ENCODE data around the gene PSMG4. TPM values are rescaled to one million over a fixed set of nuclear protein-coding genes. Genes with fewer than 3 reads are reported as not detected.
A peak's percentile ranks its signal among the peaks of the same experiment; 100 is the strongest.

Gene PSMG4
- total and polyA plus RNA-seq, 4 donors = 14.0 to 69.7 (median 20.4) TPM

GRCh38 chr6:3287308-3287707 is 28.6 kb downstream of the PSMG4 start:
- peak in 1 of 3 donors; percentile 6 for DNase-seq
- no peaks in the 10 kb centered on the region for H3K27me3 ChIP-seq (ENCODE audit: control insufficient read depth in 3 of 3, insufficient read depth in 3 of 3, low read length in 2 of 3)
- no peak for ATAC-seq (ENCODE audit: insufficient read depth, low FRiP score)
- H3K9me3 ChIP-seq (ENCODE audit: control insufficient read depth in 4 of 4, insufficient read depth in 3 of 4, low read length in 3 of 4) = no peaks in the 10 kb centered on the region
- peaks cover 0 to 28% (median 13%) of the 10 kb centered on the region in 4 donors for H3K36me3 ChIP-seq (ENCODE audit: control insufficient read depth in 4 of 4, insufficient read depth in 4 of 4, low read length in 4 of 4)
- H3K27ac ChIP-seq (ENCODE audit: low read depth in 1 of 2, low read length in 1 of 2) = no peak overlapping the region
- 73 to 92% methylated on average over 9 of the region's 9 CpGs for WGBS, 2 donors
- H3K9ac ChIP-seq (ENCODE audit: insufficient read depth in 1 of 2, low read length in 2 of 2) = no peak overlapping the region
- H3K4me3 ChIP-seq = no peak overlapping the region
- H3K4me1 ChIP-seq (ENCODE audit: control insufficient read depth in 5 of 5, insufficient read depth in 5 of 5, low read length in 5 of 5) = peaks cover 0 to 6% (median 4%) of the 10 kb centered on the region in 5 donors
- no peak for TF ChIP-seq CTCF (IDR thresholded peaks at IDR 0.05; ENCODE audit: control extremely low read depth, extremely low read depth)

- Histone ChIP-seq H3K27me3 (ENCODE audit: control insufficient read depth in 3 of 3, insufficient read depth in 3 of 3, low read length in 2 of 3) (no peaks in the 10 kb centered on the region), H3K9me3 (ENCODE audit: control insufficient read depth in 4 of 4, insufficient read depth in 3 of 4, low read length in 3 of 4) (no peaks in the 10 kb centered on the region), H3K36me3 (ENCODE audit: control insufficient read depth in 4 of 4, insufficient read depth in 4 of 4, low read length in 4 of 4) (peaks cover 0 to 24% (median 11%) of the 10 kb centered on the region in 4 donors), H3K4me3 (no peak overlapping the region), H3K4me1 (ENCODE audit: control insufficient read depth in 5 of 5, insufficient read depth in 5 of 5, low read length in 5 of 5) (peaks cover 0 to 3% (median 0%) of the 10 kb centered on the region in 5 donors), H3K27ac (ENCODE audit: low read depth in 1 of 2, low read length in 1 of 2) (no peak overlapping the region), H3K9ac (ENCODE audit: insufficient read depth in 1 of 2, low read length in 2 of 2) (no peak overlapping the region)
- TF ChIP-seq CTCF (IDR thresholded peaks at IDR 0.05; ENCODE audit: control extremely low read depth, extremely low read depth) = no peak
- WGBS, 2 donors = 80 to 86% methylated on average over 17 of the region's 17 CpGs
- ATAC-seq (ENCODE audit: insufficient read depth, low FRiP score) (no peak), DNase-seq (peak in 1 of 3 donors; percentile 10)
These were observed 29.4 kb downstream of the PSMG4 start for GRCh38 chr6:3287976-3288707.

DNA sequence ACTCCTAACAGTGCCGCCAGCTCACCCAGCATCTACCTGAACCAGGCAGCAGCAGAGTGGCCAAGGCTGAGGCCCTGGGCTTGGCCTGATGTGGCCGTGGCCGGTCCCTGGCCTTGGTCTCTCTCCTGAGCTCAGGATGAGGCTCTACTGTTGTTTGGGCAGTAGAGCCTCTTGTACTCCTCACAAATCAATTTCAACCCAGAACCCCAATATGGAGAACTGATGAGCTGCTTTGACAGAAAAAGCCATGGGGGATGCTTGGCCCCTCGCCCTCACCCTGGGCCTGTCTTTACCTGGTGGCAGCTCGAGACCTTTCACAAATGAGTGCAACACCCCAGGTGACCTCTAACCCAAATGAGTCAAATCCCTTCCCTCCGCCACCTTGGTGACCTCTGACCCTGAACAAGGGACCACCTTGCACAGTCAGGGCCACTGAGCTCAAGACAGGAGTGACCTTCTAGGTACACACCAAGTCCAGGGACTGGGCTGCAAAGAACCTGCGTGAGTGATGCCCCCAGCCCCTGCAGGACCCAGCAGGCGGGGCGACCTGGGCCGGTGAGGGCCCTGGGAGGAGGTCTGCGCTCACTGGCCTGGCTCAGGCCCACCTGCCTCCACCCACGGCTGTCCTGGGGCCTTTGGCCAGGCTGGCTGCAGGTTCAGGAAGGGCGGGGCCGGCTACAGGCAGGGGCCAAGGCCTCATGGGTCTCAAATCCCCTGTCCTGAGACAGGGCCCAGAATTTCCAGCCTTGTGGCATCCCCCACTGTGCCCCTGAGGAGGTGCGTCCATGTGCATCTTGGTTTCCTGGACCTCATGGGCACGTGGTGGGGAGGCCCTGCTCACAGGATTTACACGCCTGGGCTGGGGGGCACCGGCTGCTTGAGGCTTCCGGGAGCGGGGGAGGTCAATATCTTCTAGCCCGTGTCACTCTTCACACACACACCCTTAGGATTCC is 30.2 kb downstream of the PSMG4 start:
- 88 to 89% methylated on average over 19 to 21 of the region's 21 CpGs for WGBS, 2 donors
- peak in 1 of 3 donors; percentile 9 for DNase-seq
- Histone ChIP-seq H3K27ac (ENCODE audit: low read depth in 1 of 2, low read length in 1 of 2) (no peak overlapping the region), H3K9me3 (ENCODE audit: control insufficient read depth in 4 of 4, insufficient read depth in 3 of 4, low read length in 3 of 4) (no peaks in the 10 kb centered on the region), H3K4me1 (ENCODE audit: control insufficient read depth in 5 of 5, insufficient read depth in 5 of 5, low read length in 5 of 5) (peaks cover 0 to 3% (median 0%) of the 10 kb centered on the region in 5 donors), H3K27me3 (ENCODE audit: control insufficient read depth in 3 of 3, insufficient read depth in 3 of 3, low read length in 2 of 3) (no peaks in the 10 kb centered on the region), H3K9ac (ENCODE audit: insufficient read depth in 1 of 2, low read length in 2 of 2) (no peak overlapping the region), H3K4me3 (no peak overlapping the region), H3K36me3 (ENCODE audit: control insufficient read depth in 4 of 4, insufficient read depth in 4 of 4, low read length in 4 of 4) (peaks cover 0 to 16% (median 8%) of the 10 kb centered on the region in 4 donors)
- TF ChIP-seq CTCF (IDR thresholded peaks at IDR 0.05; ENCODE audit: control extremely low read depth, extremely low read depth) = no peak
- no peak for ATAC-seq (ENCODE audit: insufficient read depth, low FRiP score)

All from lung (tissue), 12 donors.